Measurements from ENCODE around the gene ETFDH.
"Not testable (repeated sequence)": the region's sequence is repeated elsewhere in the genome, so short reads cannot be mapped to it uniquely, and the experiment has no call there.

The ETFDH gene

DNA sequence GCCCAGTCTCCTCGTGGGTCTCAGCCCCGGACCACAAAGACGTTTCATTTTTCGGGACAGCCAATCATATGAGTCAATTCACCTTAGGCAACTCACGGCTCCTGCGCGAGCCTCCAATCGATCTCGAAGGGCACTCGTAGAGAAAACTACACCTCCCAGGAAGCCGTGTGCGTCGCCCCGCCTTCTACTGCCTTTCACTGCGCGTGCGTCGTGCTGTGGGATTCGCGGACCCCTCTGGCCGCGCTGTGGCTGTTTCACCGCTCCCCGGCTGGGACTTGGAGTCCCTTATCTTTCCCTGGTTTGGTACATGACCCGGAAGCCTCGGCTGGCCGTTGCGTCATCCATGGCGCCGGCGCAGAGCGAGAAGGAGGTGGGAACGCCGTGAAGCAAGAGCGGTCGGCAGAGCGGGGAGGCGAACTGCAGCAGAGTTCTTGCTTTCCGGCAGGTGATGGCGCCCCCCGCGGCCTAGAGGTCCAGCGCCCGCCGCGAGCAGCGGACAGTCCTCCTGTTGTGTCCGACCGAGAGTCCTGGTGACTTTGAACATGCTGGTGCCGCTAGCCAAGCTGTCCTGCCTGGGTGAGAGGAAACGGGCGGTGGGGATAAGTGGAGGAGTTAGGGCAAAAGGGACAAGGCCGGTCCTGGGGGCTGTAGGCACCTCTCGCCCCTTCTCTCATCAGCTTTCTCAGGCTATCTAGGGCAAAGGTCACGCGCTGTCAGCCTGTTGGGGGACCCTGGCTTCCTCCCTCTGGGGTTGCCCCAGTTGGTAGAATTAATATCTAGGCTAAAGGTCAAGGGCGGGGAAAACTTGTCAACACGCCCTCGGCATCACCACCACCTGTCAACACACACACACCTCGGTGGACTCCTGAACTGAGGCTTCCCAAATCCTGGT lies at the start of gene ETFDH:
TSS of gene ETFDH (plus strand) at position 382 of the 892 bp plus-strand sequence. CDS start at position 543, 161 bp downstream.
- peak; percentile 99 for DNase-seq

DNA sequence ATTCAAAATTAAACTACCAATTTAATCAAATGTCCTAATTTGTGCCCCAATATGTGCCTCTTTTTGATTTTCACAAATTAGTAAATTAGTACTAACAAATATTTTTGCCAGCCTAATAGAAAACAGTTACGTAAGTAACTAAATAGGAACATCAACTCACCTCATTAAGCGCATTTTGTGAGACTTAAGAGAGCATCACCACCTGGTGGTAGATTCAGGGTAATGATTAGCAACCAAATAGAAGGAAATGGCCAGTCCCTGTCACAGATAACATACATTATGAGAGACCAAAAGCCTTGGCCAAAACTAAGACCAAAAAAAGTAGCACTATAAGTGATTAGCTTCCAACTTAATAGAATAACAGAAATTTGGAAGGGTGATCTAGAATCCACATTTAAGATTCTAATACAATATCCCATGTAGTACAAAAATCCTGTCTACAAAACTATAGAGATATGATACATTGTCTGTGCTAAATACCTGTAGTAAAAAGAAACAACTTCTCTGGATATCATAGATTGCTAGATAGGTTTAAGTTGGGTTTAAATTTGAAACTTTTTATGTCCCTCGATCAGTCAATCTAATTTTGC lies 47.1 kb upstream of the ETFDH start:
- DNase-seq = no peak

DNA sequence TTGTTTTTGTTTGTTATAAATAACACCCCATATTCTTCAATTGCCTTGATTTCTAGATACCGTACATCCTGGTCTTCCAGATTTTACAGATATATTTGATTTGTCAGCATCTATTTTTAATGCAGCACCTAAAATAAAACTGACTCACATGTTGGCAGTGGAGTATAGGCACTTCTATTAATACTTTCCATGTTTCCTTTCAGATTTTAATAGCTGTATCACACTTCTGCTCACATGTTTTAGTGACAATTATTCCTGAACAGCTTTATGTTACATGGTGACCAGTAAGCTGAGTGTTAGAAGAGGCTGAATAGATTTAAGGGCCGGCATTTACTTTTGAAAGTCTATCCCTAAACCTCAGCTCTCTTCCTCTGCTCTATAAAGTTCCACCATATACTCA lies 46.6 kb upstream of the ETFDH start:
- DNase-seq = no peak

DNA sequence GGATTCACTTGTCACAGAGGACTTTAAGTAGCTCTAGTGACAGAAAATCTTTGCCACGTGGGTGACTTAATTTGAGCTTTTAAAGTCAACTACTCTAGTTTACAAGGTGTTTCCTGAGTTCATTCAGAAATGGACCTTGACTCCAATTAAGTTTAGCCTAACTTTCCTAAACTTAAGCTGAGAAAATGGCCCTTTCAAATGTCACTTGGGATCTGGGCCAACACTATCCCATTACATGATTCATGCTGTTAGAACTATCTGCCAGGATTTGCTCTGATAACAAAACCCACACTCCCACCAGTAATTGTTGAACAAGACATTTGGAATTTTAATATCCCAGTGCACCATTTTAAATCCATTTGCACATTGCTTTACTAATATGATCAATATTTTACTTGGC lies 41.2 kb upstream of the ETFDH start:
- DNase-seq = no peak

DNA sequence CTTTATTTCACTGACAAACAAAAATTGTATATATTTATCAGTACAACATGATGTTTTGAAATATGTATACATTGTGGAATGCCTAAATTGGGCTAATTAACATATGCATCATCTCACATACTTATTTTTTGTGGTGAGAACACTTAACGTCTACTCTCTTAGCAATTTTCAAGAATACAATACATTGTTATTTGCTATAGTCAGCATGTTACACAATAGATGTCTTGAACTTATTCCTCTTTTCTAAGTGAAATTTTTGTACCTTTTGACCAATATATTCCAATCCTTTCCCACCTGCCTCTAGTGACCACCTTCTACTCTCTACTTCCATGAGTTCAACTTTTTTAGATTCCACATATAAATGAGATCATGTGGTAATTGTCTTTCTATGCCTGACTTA lies 35.5 kb upstream of the ETFDH start:
- no peak for DNase-seq

DNA sequence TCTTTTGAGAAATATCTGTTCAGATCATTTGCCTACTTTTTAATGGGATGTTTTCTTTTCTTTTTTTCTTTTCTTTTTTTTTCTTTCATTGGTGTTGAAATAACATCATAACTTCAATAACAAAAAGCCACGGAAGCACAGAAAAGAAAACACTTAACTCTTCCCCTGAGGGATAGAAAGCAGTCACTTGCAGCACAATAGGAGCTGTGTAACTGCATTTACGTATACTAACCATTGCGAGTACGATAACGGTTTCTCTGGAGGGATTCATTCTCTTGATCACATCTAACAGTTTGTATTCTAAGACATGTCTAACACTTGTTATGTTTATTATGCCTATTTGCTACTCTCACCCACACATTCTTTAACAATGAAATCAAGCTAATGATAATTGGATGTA lies 27.7 kb upstream of the ETFDH start:
- DNase-seq = no peak

DNA sequence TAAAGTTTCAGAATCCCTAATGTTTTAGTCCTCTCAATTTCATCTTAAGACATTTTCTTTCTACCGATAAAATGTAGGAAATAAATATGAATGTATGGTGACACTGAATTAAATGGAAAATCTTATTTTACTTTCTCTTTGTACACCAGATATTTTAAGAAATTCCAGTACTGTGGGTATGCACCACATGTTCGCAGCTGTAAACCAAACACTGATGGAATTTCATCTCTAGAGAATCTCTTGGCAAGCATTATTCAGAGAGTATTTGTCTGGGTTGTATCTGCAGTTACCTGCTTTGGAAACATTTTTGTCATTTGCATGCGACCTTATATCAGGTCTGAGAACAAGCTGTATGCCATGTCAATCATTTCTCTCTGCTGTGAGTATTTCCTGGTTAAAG lies 27.3 kb upstream of the ETFDH start:
- no peak for DNase-seq

DNA sequence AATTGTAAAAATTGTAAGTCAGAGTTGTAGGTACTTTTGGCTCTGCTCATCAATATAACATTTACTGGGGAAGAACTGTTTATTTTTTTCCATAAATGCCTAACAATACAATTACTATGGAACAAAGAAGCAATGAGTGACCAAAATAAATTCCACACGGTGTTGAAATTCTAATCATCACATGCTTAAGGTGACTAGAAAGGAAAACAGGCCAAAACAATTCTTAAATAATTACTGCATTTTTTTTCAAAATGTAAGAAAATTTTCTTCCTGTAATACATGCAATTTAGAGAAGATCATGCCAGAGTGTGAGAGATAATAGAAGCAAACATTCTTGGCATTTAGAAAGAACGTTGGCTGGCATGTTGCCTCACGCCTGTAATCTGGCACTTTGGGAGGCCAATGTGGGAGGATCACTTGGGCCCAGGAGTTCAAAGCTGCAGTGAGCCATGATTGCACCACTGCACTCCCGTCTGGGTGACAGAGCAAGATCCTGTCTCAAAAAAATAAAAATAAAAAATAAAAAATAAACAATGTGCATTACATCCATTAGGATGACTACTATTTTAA lies 22.9 kb upstream of the ETFDH start:
- no peak for DNase-seq

DNA sequence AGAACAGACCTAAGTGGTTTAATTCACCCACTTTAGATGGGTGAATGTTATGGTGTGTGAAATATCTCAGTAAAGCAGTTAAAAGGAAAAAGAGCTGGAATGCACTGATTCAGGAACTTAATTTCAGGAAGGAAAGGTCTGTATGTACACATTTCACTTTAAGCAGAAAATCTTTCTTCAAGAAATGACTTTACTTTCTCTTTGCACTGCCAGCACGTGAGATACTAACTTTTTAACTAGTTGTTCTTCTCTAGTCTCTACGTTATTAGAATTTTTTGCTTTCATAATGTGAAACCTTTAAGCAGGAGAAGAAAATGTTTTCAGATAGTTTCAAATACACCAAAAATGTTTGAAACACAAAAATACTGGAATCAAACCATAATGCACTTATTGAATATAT lies 19.2 kb upstream of the ETFDH start:
- no peak for DNase-seq

DNA sequence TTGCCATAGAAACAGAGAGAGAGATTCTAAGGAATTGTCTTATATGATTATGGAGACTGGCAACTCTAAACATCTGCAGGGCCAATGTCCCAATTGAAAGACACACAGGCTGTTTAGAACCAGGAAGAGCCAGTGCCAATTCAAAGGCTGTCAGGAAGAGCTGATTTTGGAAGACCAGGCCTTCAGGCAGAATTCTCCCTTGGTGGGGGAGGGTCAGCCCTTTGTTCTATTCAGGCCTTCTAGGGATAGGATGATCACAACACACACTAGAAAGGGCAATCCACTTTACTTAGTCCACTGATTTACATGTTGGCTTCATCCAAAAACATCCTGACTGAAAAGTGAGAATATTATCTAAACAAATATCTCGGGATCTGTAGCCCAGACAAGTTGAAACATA lies 15.7 kb upstream of the ETFDH start:
- no peak for DNase-seq

DNA sequence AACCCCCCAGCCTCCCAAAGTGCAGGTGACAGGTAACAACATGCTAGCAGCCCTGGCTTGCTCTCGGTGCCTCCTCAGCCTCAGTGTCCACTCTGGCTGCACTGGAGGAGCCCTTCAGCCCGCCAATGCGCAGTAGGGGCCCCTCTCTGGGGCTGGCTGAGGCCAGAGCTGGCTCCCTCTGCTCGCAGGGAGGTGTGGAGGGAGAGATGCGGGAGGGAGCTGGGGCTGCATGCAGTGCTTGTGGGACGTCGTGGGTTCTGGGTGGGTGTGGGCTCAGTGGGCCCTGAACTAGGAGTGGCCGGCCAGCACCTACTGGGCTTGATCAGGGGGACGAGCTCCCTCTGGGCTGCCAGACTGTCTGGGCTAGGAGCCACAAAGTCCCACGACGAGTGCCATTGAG lies 14.8 kb upstream of the ETFDH start:
- no peak for DNase-seq

DNA sequence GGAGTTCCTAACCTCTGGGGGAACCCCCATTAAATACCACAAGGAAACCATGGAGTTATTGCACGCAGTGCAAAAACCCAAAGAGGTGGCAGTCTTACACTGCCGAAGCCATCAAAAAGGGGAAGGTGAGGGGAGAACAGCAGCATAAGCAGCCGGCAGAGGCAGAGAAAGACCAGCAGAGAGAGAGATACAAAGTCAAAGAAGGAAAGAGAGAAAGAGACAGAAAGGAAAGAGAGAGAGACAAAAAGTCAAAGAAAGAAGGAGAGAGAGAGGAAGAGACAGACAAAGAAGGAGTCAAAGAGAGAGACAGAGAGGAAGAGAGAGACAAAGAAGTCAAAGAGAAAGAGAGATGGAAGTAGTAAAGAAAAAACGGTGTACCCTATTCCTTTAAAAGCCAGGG lies 8.8 kb upstream of the ETFDH start:
- not testable (repeated sequence) for DNase-seq

DNA sequence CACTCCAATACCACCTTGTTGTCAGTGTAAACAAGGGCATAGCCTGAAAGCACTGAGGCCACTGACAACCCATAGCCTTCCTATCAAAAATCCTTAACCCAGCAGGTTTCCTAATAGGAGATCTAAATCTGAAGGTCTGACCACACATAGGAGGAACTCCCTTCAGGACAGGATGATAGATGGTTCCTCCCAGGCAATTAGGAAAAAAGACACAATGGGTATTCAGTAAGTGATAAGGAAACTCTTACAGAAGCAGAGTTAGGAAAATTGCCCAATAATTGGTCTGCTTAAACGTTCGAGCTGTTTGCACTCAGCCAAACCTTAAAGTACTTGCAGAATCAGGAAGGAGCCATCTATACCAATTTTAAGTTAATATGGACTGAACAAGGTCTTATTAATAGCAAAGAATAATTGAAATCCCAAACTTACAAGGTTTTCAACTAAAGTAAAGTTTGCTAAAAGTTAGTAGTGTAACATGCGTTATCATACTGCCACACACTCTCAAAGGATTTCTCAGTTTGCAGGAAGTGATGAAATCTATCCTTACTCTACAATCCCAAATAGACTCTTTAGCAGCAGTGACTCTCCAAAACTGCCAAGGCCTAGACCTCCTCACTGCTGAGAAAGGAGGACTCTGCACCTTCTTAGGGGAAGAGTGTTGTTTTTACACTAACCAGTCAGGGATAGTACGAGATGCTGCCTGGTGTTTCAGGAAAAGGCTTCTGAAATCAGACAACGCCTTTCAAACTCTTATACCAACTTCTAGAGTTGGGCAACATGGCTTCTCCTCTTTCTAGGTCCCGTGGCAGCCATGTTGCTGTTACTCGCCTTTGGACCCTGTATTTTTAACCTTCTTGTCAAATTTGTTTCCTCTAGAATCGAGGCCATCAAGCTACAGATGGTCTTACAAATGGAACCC lies 8.1 kb upstream of the ETFDH start:
- not testable (repeated sequence) for DNase-seq

DNA sequence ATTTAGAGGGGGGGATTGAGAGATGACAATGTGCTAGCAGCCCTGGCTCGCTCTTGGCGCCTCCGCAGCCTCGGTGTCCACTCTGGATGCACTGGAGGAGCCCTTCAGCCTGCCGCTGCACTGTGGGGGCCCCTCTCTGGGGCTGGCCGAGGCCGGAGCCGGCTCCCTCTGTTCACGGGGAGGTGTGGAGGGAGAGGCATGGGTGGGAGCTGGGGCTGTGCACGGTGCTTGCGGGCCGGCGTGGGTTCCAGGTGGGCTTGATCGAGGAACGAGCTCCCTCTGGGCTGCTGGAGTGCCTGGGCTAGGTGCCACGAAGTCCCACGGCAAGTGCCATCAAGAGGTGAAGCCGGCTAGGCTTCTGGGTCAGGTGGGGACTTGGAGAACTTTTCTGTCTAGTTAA lies 7.3 kb upstream of the ETFDH start:
- no peak for DNase-seq

DNA sequence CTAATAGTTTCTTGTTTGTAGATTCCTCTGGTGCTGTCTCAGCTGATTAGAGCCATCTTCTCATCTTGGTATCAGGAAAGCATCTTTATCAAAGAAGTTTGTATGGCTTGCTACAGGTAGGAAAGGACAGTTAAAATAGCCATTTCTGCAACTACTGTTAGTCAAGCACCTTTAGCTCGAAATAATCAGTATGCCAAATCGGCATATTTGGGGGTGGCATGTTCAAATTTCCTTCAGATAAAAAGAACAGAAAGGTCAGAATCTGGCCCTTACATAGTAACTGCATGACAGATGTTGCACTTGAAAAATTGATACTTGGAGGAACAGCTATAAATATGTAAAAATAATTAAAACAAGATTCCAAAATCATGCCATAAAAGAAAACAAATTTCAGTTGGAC lies 5.2 kb upstream of the ETFDH start:
- no peak for DNase-seq

DNA sequence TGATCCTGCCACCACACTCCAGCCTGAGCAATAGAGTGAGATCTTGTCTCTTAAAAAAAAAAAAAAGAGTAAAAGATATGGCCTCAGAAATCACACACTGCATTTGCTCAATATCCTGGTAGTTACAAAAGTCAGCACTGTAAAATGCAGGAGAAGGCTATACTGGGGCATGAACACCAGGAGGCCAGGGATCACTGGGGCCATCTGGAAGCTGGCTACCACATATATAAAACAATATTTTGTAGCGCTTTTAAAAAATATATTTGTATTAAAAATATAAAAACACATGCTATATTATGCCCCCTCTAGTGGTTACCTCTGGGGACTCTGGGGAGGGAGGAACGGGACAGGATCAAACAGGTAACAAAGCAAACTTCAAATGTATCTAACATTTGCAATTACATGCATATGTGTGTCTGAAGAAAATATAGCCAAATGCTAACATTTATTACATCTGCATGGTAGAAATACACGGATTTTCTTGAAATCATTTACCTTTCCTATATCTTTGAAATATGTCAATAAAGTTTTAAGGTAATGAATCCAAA lies 4.4 kb upstream of the ETFDH start:
- peak; percentile 22 for DNase-seq

DNA sequence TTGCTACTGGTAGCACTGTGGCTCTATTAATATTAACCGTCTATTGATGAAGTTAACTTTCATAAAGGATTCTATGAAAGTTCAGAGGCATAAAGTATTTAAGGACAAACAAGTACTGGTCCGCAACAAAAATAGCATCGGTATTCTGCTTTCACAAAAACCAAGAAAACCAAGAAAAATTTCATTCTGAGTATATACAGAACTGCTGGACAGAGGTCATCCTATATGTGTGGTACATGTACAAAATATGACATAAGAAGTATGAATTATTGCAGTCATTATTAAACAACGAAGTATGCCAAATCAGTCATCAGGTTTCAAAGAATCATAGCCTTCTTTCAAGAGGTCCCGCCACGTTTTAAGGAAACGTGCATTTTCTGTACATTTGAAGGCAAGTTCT lies 2.8 kb upstream of the ETFDH start:
- no peak for DNase-seq

DNA sequence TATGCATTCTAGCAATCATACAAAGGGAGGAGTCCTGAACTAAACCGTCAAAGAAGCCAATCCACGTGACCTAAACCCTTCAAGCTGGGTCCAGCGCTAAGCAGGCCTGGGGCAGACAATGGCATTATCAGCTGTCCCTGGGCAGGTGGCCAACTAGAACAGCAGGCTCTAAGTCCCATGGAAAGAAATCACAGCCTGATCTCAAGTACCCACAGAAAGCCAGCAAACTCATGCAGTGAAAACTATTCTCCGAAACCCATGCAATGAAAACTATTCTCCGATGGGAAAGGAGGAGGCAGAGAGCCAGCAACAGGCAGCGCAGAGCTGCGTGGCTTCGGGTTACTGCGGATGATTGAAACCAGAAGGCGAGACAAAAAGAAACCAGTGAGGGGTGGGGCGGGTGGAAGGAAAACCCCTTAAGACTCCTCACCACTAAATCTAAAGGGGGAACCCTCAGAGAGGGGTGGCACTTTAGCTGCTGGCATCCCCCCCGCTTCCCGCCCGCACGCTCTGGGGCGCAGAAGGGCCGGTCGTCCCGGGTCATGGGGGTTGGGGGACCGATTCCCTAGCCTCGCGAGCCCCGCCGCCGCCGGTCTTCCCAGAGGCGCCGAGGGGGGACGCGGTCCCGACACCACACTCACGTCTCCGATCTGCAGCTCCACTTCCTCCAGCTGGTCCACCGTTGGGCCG lies 976 bp upstream of the ETFDH start:
- DNase-seq = peak; percentile 68

DNA sequence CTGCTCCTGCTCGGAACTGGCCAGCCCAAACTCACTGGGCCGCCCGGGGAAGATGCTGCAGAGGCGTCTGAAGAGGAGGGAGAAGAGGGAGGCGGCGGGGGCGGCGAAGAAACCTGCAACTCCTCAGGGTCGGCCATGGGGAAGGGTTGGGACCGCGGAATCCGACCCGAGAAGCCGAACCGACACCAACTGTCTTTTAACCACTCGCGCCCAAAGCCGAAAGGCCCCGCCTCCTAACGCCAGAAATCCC lies 506 bp upstream of the ETFDH start, which contains the start of gene C4orf46:
TSS of gene C4orf46 (minus strand) at position 223 of the 250 bp plus-strand sequence. CDS start at position 137, 86 bp downstream.
- no peak for DNase-seq

DNA sequence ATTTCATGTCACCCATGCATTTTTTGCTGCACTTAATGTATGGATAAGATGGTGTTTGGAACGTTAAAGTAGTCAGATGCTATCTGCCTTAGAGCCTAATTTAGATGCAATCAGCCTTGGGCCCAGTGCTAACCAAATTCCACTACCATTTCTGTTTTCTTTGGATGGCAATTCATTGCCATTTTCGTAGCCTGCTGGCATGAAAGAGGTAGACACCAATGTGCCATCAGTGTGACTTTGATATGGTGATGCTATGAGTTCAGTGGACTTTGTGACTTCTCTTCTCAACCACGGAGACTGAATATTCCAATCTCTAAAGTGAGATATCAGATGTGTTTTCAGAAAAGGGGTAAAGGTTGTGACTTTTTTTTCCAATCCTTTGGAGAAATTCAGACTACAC lies 1.5 kb downstream of the ETFDH start:
- DNase-seq = no peak

DNA sequence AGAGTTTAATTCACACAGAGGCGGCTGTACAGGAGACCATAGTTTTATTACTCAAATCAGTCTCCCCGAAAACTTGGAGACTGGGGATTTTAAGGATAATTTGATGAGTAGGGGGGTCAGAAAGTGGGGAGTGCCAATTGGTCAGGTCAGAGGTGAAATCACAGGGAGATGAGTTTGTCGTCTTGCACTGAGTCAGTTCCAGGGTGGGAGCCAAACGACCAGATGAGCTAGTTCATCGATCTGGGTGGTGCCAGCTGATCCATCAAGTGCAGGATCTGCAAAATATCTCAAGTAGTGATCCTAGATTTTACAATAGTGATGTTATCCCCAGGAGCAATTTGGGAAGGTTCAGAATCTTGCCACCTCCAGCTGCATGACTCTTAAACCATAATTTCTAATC lies 4.0 kb downstream of the ETFDH start:
- DNase-seq = no peak

DNA sequence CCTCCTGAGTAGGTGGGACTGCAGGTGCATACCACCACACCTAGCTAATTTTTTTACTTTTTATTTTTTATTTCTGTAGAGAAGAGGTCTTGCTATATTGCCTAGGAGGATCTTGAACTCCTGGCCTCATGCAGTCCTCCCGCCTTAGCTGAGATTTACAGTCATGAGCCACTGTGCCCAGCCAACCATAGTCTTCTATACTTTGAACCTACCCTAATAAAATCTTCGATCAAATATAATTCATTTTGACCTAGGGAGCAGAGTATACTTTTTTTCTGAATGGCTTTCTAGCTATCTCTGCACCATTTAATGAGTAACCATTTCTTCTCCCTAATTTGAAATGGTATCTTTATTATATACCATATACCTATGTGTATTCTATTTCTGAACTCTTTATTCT lies 6.7 kb downstream of the ETFDH start:
- no peak for DNase-seq

Measured in stimulated activated CD4-positive, alpha-beta T cell treated with anti-CD3 and anti-CD28 coated beads, Interleukin-1b, Interleukin-23, amount 100 ng/mL, for 48 hours (primary cell).